ENCODE measurements around the gene MYG1. TPM values are rescaled to one million over a fixed set of nuclear protein-coding genes. Genes with fewer than 3 reads are reported as not detected.
"Not testable (repeated sequence)": the region's sequence is repeated elsewhere in the genome, so short reads cannot be mapped to it uniquely, and the experiment has no call there.

Gene MYG1
- polyA plus RNA-seq, 1 donor (not counting 4 experiments of a cell fraction or from before 2014, with no cell fraction given): 27.2 TPM

DNA sequence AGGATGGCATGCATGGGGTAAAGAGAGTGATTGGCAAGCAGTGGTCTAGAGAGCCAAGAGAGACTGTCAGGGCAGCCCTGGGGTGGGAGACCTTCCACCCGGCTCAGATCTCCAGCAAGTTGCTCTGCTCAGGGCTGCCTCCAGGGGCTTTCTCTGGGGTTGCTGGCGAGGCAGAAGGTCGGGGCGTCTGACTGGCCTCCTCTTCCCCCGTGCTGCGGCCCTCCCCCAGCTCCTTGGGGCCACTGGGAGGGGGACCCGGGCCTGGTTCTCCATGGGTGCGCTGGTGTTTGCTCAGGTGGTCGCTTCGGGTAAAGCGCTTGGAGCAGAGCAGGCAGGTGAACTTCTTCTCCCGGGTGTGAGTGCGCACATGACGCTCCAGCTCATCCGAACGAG lies 28.5 kb downstream of the MYG1 start:
- no peaks in the 10 kb centered on the region for H3K79me2 ChIP-seq (ENCODE audit: control insufficient read depth, insufficient read depth, low read length)
- no peaks in the 10 kb centered on the region for H3K9me3 ChIP-seq (ENCODE audit: control insufficient read depth, low read depth, low read length)
- no peak for TF ChIP-seq EZH2 (IDR thresholded peaks at IDR 0.05; ENCODE audit: low read length)
- TF ChIP-seq, protein P1, sequence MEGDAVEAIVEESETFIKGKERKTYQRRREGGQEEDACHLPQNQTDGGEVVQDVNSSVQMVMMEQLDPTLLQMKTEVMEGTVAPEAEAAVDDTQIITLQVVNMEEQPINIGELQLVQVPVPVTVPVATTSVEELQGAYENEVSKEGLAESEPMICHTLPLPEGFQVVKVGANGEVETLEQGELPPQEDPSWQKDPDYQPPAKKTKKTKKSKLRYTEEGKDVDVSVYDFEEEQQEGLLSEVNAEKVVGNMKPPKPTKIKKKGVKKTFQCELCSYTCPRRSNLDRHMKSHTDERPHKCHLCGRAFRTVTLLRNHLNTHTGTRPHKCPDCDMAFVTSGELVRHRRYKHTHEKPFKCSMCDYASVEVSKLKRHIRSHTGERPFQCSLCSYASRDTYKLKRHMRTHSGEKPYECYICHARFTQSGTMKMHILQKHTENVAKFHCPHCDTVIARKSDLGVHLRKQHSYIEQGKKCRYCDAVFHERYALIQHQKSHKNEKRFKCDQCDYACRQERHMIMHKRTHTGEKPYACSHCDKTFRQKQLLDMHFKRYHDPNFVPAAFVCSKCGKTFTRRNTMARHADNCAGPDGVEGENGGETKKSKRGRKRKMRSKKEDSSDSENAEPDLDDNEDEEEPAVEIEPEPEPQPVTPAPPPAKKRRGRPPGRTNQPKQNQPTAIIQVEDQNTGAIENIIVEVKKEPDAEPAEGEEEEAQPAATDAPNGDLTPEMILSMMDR (optimal IDR thresholded peaks at IDR 0.05 in 1 of 3, IDR thresholded peaks at IDR 0.05 in 1 of 3, conservative IDR thresholded peaks at IDR 0.05 in 1 of 3; ENCODE audit: extremely low read depth in 1 of 3, insufficient read depth in 2 of 3, low read length in 3 of 3): peak in 1 of 3 experiments; percentile 5
- peaks cover 10% of the 10 kb centered on the region for H3K4me1 ChIP-seq (ENCODE audit: control insufficient read depth, extremely low read depth, insufficient read depth, low read length)
- no peaks in the 10 kb centered on the region for H4K20me1 ChIP-seq (ENCODE audit: control insufficient read depth, extremely low read depth, insufficient read depth, low read length)
- no peak overlapping the region for H3K9ac ChIP-seq (ENCODE audit: control insufficient read depth, extremely low read depth, insufficient read depth, low read length)
- H3K27ac ChIP-seq (ENCODE audit: control insufficient read depth, insufficient read depth, low read length): no peak overlapping the region
- H3K27me3 ChIP-seq (ENCODE audit: control insufficient read depth, extremely low read depth, insufficient read depth, low read length): no peaks in the 10 kb centered on the region
- H3K9me1 ChIP-seq (ENCODE audit: control insufficient read depth, extremely low read depth, insufficient read depth, low read length): no peaks in the 10 kb centered on the region
- H3K36me3 ChIP-seq (ENCODE audit: control insufficient read depth in 2 of 2, extremely low read depth in 1 of 2, insufficient read depth in 2 of 2, low read length in 2 of 2): no peaks in the 10 kb centered on the region
- dilution Hi-C loops (cut with MboI; ENCODE audit: extremely low pct_ligation_motif_present, low sequenced_read_pairs): no loop called here
- no peak overlapping the region for H2AFZ ChIP-seq (ENCODE audit: control insufficient read depth, low read length)
- no peak overlapping the region for H3K4me3 ChIP-seq (ENCODE audit: control insufficient read depth in 2 of 3, extremely low read depth in 1 of 3, insufficient read depth in 2 of 3, low read depth in 1 of 3, low read length in 3 of 3)
- DNase-seq (ENCODE audit: low read depth, low spot score) (no peak), FAIRE-seq (no peak)
- no peak overlapping the region for H3K4me2 ChIP-seq (ENCODE audit: control insufficient read depth, extremely low read depth, insufficient read depth, low read depth, low read length)

DNA sequence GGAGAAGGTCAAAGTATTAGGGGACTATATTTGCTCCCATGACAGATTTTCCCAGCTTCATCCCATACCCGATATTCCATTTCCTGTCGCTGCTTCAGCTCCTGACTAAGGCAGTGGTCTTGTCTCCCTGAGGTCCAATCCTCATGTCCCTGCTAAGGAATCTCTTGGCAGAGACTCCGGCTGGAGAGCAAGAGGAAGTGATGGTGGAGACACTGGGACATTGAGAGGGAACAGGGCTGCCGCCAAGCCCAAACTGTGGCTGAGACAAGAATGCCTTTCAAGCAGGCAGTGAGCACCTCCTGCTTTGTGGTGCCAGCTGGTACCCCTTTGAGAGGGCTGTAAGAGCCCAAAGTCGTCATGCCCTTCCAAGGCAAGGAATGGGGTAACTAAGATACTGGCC lies 31.2 kb downstream of the MYG1 start:
- dilution Hi-C loops (cut with MboI; ENCODE audit: extremely low pct_ligation_motif_present, low sequenced_read_pairs): no loop called here
- no peak overlapping the region for H3K4me3 ChIP-seq (ENCODE audit: control insufficient read depth in 2 of 3, extremely low read depth in 1 of 3, insufficient read depth in 2 of 3, low read depth in 1 of 3, low read length in 3 of 3)
- no peak overlapping the region for H3K27ac ChIP-seq (ENCODE audit: control insufficient read depth, insufficient read depth, low read length)
- TF ChIP-seq, protein P1 (optimal IDR thresholded peaks at IDR 0.05 in 1 of 3, IDR thresholded peaks at IDR 0.05 in 1 of 3, conservative IDR thresholded peaks at IDR 0.05 in 1 of 3; ENCODE audit: extremely low read depth in 1 of 3, insufficient read depth in 2 of 3, low read length in 3 of 3): no peak
- no peak for TF ChIP-seq EZH2 (IDR thresholded peaks at IDR 0.05; ENCODE audit: low read length)
- DNase-seq (ENCODE audit: low read depth, low spot score) (no peak), FAIRE-seq (no peak)
- H3K4me2 ChIP-seq (ENCODE audit: control insufficient read depth, extremely low read depth, insufficient read depth, low read depth, low read length): no peak overlapping the region
- H3K4me1 ChIP-seq (ENCODE audit: control insufficient read depth, extremely low read depth, insufficient read depth, low read length): no peaks in the 10 kb centered on the region
- no peak overlapping the region for H2AFZ ChIP-seq (ENCODE audit: control insufficient read depth, low read length)
- no peaks in the 10 kb centered on the region for H4K20me1 ChIP-seq (ENCODE audit: control insufficient read depth, extremely low read depth, insufficient read depth, low read length)
- H3K9me3 ChIP-seq (ENCODE audit: control insufficient read depth, low read depth, low read length): no peaks in the 10 kb centered on the region
- no peaks in the 10 kb centered on the region for H3K9me1 ChIP-seq (ENCODE audit: control insufficient read depth, extremely low read depth, insufficient read depth, low read length)
- no peaks in the 10 kb centered on the region for H3K36me3 ChIP-seq (ENCODE audit: control insufficient read depth in 2 of 2, extremely low read depth in 1 of 2, insufficient read depth in 2 of 2, low read length in 2 of 2)
- H3K27me3 ChIP-seq (ENCODE audit: control insufficient read depth, extremely low read depth, insufficient read depth, low read length): peaks cover 3% of the 10 kb centered on the region
- no peaks in the 10 kb centered on the region for H3K79me2 ChIP-seq (ENCODE audit: control insufficient read depth, insufficient read depth, low read length)
- H3K9ac ChIP-seq (ENCODE audit: control insufficient read depth, extremely low read depth, insufficient read depth, low read length): no peak overlapping the region

DNA sequence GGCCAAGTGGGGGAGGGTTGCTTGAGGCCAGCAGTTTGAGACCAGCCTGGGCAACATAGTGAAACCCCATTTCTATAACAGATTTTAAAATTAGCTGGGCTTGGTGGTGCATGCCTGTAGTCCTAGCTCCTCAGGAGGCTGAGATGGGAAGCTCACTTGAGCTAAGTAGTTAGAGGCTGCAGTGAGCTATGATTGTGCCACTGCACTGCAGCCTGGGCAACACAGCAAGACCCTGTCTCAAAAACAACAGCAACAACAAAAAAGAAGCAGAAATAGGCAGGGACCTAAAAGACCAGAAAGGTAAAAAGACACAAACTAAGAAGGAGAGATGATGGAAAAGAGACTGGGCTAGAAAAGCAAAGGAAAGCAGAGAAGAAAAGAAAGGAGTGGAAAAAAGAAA lies 32.8 kb downstream of the MYG1 start:
- H3K9me1 ChIP-seq (ENCODE audit: control insufficient read depth, extremely low read depth, insufficient read depth, low read length); H3K9me3 ChIP-seq (ENCODE audit: control insufficient read depth, low read depth, low read length); H3K4me1 ChIP-seq (ENCODE audit: control insufficient read depth, extremely low read depth, insufficient read depth, low read length); H2AFZ ChIP-seq (ENCODE audit: control insufficient read depth, low read length); H3K27ac ChIP-seq (ENCODE audit: control insufficient read depth, insufficient read depth, low read length); dilution Hi-C loops (cut with MboI; ENCODE audit: extremely low pct_ligation_motif_present, low sequenced_read_pairs); H3K79me2 ChIP-seq (ENCODE audit: control insufficient read depth, insufficient read depth, low read length); H3K4me2 ChIP-seq (ENCODE audit: control insufficient read depth, extremely low read depth, insufficient read depth, low read depth, low read length); H4K20me1 ChIP-seq (ENCODE audit: control insufficient read depth, extremely low read depth, insufficient read depth, low read length); H3K4me3 ChIP-seq (ENCODE audit: control insufficient read depth in 2 of 3, extremely low read depth in 1 of 3, insufficient read depth in 2 of 3, low read depth in 1 of 3, low read length in 3 of 3); H3K9ac ChIP-seq (ENCODE audit: control insufficient read depth, extremely low read depth, insufficient read depth, low read length); DNase-seq (ENCODE audit: low read depth, low spot score); FAIRE-seq; H3K36me3 ChIP-seq (ENCODE audit: control insufficient read depth in 2 of 2, extremely low read depth in 1 of 2, insufficient read depth in 2 of 2, low read length in 2 of 2): not testable (repeated sequence)
- peaks cover 20% of the 10 kb centered on the region for H3K27me3 ChIP-seq (ENCODE audit: control insufficient read depth, extremely low read depth, insufficient read depth, low read length)

Measured in keratinocyte (primary cell).